HG02763 (cell line): Measurements from ENCODE around the gene CASP6.

Source experiments
- ATAC-seq: cut with Tn5 transposase; IDR thresholded peaks from one replicate; pipeline ENCODE4 v1.9.1; 2021; ENCODE audit warnings: mild to moderate bottlenecking, moderate library complexity; ENCODE audit not compliant: unreplicated experiment

Gene CASP6

GRCh38 chr4:109702950-109703663 is at the start of gene CASP6:
Gene CASP6, minus strand, starts transcription at chr4:109703445. Its CDS starts 50 bp downstream, at chr4:109703395.
- peak; percentile 68 for ATAC-seq

DNA sequence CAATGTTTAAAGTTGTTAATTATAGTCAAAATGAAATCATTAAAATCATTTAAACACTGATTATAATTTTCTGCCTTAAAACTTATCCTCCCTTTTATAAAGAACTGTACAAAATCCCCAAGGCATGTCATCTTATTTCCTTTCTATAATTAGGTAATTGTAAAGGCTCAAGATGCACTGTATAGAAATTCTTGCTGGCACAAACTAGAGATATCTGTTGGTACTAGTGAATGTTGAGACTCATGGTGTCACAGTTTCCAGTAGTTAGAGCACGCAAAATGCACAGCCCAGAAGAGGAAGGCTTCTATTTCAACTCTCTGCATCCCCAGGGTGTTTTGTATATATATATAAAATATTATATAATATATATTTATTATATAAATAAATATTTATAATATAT is 49.3 kb upstream of the CASP6 start:
- no peak for ATAC-seq

GRCh38 chr4:109751852-109752251 is 48.6 kb upstream of the CASP6 start:
- ATAC-seq = no peak

DNA sequence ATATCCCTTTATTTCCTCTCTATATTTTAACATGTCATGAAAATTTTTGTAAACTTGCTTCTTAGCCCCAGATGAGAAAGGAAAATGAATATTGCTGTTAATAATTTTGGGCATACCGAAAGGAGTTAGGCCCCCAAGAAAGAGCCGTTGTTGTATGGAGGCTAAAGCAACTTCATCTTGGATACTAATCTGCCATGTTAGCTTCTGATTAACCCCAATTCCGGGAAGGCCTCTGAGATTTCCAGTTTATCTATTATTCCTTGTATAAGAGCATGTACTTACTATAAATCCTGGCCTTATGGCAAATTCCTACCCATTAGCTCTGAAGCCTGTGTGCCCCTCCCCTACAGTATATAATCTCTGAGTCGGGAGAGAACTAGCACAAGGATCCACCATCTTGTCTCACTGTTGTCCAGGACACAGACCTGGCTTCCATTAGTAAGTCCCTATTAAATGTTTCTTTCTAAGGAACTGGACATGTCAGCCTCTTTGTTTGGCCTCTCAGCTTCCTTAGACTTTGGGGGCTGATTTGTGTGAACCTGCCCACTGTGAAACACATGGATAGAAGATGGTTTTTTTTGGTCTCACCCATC is 47.5 kb upstream of the CASP6 start:
- ATAC-seq = no peak

DNA sequence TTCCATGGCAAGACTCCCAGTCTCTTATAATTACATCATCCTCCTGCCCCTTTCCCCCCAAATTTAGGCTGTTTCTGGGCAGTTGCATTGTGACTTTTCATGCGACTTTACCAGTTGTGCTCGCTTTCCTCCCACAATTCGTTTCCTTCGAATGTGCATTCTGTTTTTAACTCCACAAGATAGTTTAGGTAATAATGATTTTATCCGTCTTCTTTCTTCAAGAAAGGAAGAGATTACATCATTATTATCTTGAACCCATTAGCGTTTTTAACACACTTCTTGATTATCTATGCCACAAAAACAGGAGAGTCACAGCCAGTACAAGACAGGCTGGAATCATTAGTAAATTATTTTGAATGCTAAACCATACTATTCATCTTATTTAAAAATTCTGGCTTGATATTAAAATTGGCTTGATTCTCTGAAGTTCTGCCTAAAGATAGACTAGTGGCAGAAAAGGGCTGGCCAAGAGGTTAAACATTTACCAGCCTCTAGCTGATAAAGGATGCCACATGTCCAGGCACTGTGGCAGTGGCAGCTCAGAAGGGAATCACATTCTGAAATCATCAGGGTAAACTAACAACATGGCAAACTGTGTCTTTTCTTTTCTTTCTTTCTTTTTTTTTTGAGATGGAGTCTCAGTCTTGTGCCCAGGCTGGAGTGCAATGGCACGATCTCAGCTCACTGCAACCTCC is 46.3 kb upstream of the CASP6 start:
- ATAC-seq = no peak

DNA sequence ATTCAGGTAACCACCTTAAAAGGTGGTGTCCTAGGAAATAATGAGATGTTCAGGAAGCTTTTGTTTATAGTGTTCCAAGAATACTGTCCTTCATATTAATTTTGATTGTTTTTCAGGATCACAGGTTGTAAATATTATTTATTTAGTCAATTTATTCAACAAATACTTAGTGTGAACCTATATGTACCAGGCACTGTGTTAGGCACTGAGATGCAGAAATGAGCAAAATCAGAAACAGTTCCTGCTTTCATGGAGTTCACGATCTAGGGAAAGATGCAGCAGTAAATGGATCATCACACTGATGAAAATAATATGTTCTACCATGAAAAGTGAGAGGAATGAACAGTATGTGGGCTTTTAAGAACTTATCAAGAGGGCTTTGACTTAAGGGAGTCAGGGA is 44.9 kb upstream of the CASP6 start:
- ATAC-seq = no peak

- no peak for ATAC-seq
These were observed 43.5 kb upstream of the CASP6 start for GRCh38 chr4:109746728-109747127.

DNA sequence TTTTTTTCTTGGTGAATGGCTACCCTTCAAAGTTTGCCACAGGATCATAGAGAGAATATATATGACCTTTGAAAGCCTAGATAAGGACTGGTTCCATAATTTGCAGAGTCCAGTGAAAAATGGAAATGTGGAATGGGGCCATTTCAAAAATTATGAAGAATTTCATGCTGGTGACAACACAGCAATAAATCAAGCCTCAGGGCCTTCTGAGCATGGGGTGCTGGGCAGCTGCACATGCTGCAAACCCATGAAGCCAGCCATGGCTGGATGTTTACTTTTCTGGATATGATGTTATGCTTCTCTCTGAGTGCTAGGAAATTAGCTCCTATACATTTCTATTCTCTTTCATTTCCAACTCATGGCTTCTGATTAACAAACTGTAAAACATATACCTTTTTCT is 42.6 kb upstream of the CASP6 start:
- ATAC-seq = no peak

- ATAC-seq = no peak
These were observed 36.3 kb upstream of the CASP6 start for GRCh38 chr4:109739547-109739946.

DNA sequence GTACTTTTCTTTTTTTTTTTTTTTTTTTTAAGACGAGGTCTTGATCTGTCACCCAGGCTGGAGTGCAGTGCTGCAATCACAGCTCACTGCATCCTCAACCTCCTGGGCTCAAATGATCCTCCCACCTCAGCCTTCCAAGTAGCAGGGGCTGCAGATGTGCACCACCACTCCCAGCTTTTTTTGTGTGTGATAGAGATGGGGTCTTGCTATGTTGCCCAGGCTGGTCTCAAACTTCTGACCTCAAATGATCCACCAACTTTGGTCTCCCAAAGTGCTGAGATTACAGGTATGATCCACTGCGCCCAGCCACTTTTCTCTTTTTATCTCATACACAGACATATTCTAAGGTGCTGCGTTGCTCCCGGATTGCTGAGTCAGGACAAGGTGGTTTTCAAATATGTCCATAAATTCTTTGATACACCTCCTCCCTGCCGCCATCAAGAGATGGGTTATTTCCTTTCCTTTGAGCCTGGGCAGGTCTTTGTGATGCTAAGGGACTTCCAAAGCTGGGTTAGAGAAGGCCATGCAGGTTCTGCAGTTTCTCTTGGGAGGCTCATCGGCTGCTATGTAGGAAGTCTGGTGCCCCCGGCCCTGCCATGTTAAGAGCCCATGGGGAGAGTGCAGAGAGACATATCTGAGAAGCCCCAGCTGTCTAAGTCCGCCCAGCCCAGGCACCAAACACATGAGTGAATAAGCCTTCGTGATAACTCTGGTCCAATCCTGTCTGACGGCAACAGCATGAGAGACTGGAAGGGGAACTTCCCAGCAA is 35.0 kb upstream of the CASP6 start:
- no peak for ATAC-seq

- no peak for ATAC-seq
These were observed 32.5 kb upstream of the CASP6 start for GRCh38 chr4:109735566-109736365.

GRCh38 chr4:109733728-109734127 is 30.5 kb upstream of the CASP6 start:
- no peak for ATAC-seq

DNA sequence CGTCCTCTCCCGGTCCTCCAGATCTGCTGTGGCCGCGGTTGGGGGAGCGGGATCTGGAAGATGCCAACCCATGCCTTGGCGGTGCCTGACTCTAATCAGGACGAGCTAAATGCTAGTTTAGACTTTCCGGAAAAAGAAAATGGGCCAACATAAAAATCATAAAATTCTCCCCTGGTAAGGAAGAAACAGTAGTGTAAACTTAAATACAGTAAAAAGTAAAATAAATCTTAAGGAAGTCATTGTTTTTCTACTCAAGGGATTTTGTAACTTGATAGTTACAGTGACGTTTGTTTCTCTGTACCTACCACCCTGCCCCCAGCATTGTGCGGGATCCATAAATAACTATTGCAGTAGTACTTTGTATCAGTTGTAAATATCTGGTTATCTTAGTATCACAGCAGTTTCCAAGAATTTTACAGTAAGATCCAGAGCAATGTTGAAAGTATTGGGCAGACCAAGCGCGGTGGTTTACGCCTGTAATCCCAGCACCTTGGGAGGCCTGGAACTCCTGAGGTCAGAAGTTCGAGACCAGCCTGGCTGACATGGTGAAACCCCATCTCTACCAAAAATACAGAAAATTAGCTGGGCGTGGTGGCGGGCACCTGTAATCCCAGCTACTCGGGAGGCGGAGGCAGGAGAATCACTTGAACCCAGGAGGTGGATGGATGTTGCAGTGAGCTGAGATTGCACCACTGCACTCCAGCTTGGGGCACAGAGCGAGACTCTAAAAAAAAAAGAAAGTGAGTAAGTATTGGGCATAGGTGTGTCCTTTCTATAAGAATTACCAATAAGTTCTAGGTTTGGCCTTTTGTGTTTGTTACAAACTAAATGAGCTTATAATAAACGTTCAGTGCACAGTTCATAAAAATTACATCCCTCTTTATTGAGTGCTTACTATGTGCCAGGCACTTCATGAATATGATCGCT is 27.6 kb upstream of the CASP6 start:
- ATAC-seq = no peak

DNA sequence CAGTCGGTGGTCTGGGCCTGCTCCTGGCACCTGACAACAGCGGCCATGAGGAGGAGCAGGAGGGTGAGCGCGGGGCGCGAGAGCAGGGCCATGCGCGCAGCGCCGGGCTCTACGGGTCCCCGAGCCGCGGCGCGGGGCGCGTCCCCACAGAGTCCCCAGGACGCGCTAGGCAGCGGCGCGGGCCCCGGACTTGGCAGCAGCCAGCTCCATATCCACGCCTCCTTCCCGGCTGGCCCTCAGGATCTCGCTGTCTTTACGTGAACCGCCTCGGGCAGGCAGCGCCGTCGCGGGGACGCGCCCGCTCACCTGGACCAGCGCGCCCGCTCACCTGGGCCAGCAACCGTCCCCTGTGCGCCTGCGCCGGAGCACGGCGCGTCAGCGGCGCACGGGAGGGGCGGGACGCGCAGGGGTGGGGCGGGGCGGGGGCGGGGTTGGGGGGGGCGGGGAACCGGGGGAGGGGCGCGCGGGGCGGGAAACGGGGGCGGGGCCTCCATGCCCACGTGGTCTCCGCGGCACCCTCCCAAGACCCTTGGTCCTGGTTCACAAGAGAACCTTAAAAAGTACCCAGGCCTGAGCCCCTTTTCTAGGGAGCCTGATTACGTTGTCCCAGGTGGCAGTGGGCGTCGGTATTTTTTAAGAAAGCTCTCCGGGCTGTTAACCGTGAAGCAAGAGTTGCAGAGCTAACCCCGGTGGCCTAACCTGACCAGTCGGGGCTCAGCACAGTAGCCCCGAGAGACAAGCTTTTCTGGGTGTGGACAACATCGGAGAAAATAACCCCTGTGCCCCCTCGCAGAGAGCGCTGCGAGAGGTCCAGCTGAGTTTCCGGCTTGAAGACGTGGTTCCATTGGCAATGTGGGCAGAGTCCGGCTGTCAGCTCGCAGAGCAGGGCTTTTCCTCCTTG is 26.7 kb upstream of the CASP6 start, which contains the start of gene PLA2G12A:
Gene PLA2G12A (minus strand): TSS at position 353 of the 901 bp plus-strand sequence. CDS start 261 bp downstream, at position 92.
- ATAC-seq = peak; percentile 84

DNA sequence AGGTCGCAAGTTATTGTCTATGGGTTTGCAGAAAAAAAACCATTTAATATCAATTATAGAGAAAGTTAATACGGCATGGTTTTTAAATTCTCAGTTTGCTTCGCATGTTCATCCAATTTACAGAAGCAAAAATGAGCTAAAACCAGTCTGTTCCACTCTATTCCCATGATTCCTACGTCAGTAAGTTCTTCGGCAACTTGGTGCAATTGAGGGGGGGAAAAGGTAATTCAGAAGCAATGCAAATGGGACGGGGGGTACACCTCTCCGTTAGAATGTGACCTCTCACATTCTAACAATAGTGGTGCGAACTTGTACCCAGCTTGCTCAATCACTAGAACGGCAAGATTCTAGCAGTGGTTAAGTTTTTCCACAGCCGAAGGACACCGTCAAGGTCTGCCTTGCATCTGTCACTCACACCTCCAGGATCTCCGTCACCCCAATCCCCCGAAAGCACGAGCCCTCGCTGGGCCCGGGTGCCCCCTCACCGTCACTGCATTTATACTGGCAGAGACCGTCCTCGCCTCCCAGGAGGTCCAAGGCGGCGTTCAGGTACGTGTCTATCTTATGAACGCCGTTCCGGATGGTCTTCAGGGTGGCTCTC is 26.0 kb upstream of the CASP6 start:
- no peak for ATAC-seq

DNA sequence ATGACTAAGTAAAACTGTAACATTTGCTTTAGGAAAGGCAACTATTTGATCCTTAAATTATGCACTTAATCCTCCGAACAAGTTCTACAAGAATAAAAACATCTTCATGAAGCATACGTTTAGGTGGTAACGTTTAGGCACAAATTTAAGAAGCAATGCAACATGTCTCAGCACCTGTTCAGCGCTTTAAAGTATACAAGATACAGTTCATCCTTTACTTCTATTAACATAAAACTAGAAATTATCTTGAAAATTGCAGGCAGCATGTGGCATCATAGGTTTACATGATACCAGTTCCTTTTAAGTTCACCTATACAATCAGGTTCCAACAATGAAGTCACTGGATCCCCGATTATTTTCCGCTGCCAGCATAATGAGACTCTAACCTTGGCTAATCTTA is 25.1 kb upstream of the CASP6 start:
- ATAC-seq = no peak

GRCh38 chr4:109723110-109723509 is 19.9 kb upstream of the CASP6 start:
- ATAC-seq = no peak

DNA sequence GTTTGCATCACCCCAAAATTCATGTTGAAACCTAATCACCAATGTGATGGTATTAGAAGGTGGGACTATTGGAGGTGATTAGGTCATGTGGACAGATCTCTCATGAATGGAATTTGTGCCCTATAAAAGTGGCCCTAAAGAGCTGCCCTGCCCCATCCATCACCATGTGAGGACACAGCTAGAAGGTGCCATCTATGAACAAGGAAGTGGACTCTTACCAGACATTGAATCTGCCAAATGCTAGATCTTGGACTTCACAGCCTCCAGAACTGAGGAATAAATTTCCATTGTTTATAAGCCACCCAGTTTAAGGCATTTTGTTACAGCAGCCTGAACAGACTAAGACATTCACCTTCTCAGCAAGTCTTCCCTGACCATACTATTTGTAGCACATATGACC is 19.1 kb upstream of the CASP6 start:
- ATAC-seq = no peak
